Measurements from ENCODE around the gene GALNT13.

GALNT13 gene

DNA sequence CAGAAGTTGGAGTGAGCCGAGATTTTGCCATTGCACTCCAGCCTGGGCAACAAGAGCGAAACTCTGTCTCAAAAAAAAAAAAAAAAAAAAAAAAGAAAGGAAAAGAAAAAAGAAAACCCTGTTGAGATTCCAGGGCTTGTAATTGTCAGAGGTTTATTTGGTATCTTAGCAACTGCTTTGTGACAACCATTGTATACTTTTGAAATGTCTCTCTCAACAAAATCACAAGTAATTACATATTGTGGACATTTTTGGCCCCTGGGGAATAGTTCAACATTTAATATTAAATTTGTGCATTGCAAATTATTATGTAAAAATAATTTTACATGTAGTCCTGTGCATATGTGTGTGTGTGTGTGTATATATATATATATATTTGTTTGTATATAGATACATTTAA is 270.8 kb downstream of the GALNT13 start:
- no peak overlapping the region for H3K9ac ChIP-seq
- no peak for TF ChIP-seq Cebpa-rat (IDR thresholded peaks at IDR 0.05)
- H3K36me3 ChIP-seq = no peaks in the 10 kb centered on the region

DNA sequence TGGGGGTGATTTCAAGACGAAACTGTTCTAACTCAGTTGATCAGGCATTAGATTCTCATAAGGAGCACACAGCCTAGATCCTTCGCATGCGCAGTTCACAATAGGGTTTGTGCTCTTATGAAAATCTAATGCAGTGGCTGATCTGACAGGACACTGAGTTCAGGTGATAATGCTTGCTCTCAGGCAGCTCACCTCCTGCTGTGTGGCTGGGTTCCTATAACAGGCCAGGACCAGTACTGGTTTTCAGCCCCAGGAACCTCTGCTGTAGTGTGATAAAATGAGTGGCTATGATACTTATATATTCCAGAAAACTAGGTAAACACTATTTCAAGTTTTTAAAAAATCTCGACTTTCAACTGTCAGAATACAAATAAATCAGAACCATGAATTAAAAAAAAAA is 271.4 kb downstream of the GALNT13 start:
- Histone ChIP-seq H3K4me2 (no peak overlapping the region), H3K9ac (no peak overlapping the region), H3K4me1 (peaks cover 0 to 4% (median 0%) of the 10 kb centered on the region in 10 experiments; a peak in 2 of 20 replicates), H3K4me3 (no peak overlapping the region), H4K20me1 (no peaks in the 10 kb centered on the region), H3K27ac (no peak overlapping the region), H3K36me3 (no peaks in the 10 kb centered on the region), H3K27me3 (no peaks in the 10 kb centered on the region), H3K9me3 (replicated peaks in 1 of 11) (no peaks in the 10 kb centered on the region)
- TF ChIP-seq Cebpa-rat (IDR thresholded peaks at IDR 0.05) = no peak

More for the DNA sequence above, 270.8 kb downstream of the GALNT13 start:
- Histone ChIP-seq H3K4me1 (peaks cover 0 to 4% (median 0%) of the 10 kb centered on the region in 10 experiments; a peak in 2 of 20 replicates), H3K4me2 (no peak overlapping the region), H3K9me3 (replicated peaks in 1 of 11) (no peaks in the 10 kb centered on the region), H3K27ac (no peak overlapping the region), H3K4me3 (no peak overlapping the region), H4K20me1 (no peaks in the 10 kb centered on the region), H3K27me3 (no peaks in the 10 kb centered on the region)

DNA sequence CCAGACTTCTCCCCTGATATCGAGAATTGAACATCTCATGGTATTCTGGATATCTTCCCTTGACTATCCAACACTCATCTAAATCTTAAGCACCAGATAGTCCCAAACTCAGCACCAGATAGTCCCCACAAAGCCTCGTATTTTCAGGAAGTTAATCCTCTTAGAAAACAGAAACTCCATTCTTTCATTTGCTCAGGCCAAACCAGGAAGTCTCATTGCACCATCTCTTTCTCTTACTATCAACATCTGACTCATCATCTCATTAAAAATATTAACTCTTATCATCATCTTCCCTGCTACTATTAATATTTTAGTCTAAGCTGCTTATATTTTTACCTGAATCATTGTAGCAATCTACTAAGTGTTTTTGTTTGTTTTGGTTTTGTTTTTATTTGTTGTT is 286.4 kb downstream of the GALNT13 start:
- Histone ChIP-seq H3K27ac (peak overlapping the region in 4 of 11 experiments; percentile 61 to 72 (median 65); a peak in 8 of 22 replicates), H3K9me3 (replicated peaks in 1 of 11) (no peaks in the 10 kb centered on the region; a peak in 1 of 22 replicates), H4K20me1 (no peaks in the 10 kb centered on the region), H3K4me2 (peak overlapping the region in 4 of 11 experiments; percentile 21 to 54 (median 36); a peak in 7 of 22 replicates), H3K4me3 (no peak overlapping the region), H3K4me1 (peaks cover 0 to 14% (median 0%) of the 10 kb centered on the region in 10 experiments; a peak in 6 of 20 replicates), H3K36me3 (no peaks in the 10 kb centered on the region), H3K9ac (no peak overlapping the region), H3K27me3 (no peaks in the 10 kb centered on the region)
- TF ChIP-seq Cebpa-rat (IDR thresholded peaks at IDR 0.05) = 0 out of 22 replicates have a peak, but pooled peaks of 1 of the 11 experiments have one; percentile 12

DNA sequence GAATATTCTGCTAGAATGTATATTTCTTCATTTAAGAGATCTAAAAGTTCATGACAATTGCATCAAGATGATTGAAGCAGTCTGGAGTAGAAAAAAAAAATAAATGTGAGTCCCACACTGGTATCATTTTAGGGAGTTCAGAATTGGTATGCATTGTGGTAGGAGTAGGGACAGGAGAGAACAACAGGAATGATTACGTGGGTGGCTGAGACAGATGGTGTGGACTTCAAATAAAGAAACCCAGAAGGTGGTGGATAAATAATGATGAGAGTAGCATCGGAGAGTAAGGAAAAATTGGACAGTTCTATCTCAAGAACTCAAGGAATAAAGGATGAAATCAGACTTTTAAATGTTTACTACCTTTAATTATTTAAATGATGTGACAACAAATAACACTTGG is 289.6 kb downstream of the GALNT13 start:
- no peak for TF ChIP-seq Cebpa-rat (IDR thresholded peaks at IDR 0.05)
- H3K27ac ChIP-seq = no peak overlapping the region
- H3K4me3 ChIP-seq = no peak overlapping the region
- no peak overlapping the region for H3K9ac ChIP-seq
- H3K4me2 ChIP-seq = no peak overlapping the region
- H3K4me1 ChIP-seq = peaks cover 0 to 14% (median 0%) of the 10 kb centered on the region in 10 experiments; a peak in 6 of 20 replicates
- H4K20me1 ChIP-seq = no peaks in the 10 kb centered on the region
- no peaks in the 10 kb centered on the region for H3K36me3 ChIP-seq
- no peaks in the 10 kb centered on the region for H3K9me3 ChIP-seq (replicated peaks in 1 of 11)
- no peaks in the 10 kb centered on the region for H3K27me3 ChIP-seq

DNA sequence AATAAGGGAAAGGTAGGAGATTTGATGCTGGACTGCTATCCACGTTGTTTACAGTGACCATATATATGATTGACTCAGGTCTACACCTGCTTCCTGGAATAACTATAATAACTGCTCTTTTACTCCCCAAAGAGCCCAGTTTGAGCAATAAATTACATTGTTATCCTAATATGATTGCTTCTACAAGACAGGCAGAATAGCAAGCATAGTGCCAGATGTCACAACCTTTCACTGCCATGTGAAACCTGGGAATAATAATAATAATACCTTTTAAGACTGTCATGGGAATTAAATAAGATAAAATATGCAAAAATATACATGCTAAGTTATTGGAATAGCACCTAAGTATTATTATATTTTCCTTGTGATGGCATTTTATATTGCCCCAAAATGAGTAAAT is 298.7 kb downstream of the GALNT13 start:
- Histone ChIP-seq H3K9ac (no peak overlapping the region), H3K36me3 (no peaks in the 10 kb centered on the region), H3K4me3 (no peak overlapping the region), H3K27ac (no peak overlapping the region), H4K20me1 (no peaks in the 10 kb centered on the region), H3K4me1 (no peaks in the 10 kb centered on the region), H3K9me3 (replicated peaks in 1 of 11) (no peaks in the 10 kb centered on the region), H3K4me2 (no peak overlapping the region), H3K27me3 (no peaks in the 10 kb centered on the region)
- TF ChIP-seq Cebpa-rat (IDR thresholded peaks at IDR 0.05) = no peak

DNA sequence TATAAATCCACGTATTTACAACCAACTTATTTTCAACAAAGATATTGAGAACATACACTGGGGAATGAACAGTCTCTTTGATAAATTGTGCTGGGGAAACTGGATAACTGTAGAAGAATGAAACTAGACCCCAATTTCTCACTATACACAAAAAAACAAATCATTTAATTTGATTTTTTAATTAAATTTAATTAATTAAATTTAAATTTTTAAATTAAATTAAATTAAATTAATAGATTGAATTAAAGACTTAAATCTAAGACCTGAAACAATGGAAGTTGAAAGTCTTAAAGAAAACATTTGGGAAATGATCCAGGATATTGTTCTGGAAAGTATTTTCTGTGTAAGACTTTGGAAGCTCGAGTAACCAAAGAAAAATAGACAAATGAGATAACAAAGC is 301.4 kb downstream of the GALNT13 start:
- Histone ChIP-seq H3K4me3 (no peak overlapping the region), H3K4me2 (no peak overlapping the region), H3K9ac (no peak overlapping the region), H3K36me3 (no peaks in the 10 kb centered on the region), H3K27ac (no peak overlapping the region), H3K9me3 (replicated peaks in 1 of 11) (no peaks in the 10 kb centered on the region), H4K20me1 (no peaks in the 10 kb centered on the region), H3K4me1 (no peaks in the 10 kb centered on the region), H3K27me3 (no peaks in the 10 kb centered on the region)
- TF ChIP-seq Cebpa-rat (IDR thresholded peaks at IDR 0.05) = no peak

DNA sequence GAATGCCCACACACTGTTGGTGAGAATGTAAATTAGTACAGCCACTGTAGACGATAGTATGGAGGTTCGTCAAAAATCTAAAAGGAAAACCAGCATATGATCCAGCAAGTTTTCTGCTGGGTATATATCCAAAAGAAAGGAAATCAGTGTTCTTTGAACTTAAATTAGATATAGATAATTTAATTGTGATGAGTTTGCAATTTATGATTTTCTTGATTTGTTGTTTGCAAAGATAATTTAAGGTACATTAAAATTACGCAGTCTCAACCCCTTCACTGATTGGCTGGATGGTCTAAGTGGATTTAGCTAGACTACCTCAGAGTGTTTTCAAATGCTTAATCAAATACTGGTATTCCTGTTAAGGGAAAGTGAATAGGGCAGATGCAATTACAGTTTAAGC is 302.2 kb downstream of the GALNT13 start:
- no peaks in the 10 kb centered on the region for H3K27me3 ChIP-seq
- no peak overlapping the region for H3K4me3 ChIP-seq
- no peak overlapping the region for H3K27ac ChIP-seq
- no peaks in the 10 kb centered on the region for H3K9me3 ChIP-seq (replicated peaks in 1 of 11)
- H4K20me1 ChIP-seq = no peaks in the 10 kb centered on the region
- H3K4me2 ChIP-seq = no peak overlapping the region
- no peak for TF ChIP-seq Cebpa-rat (IDR thresholded peaks at IDR 0.05)
- no peaks in the 10 kb centered on the region for H3K36me3 ChIP-seq
- H3K4me1 ChIP-seq = no peaks in the 10 kb centered on the region
- no peak overlapping the region for H3K9ac ChIP-seq

DNA sequence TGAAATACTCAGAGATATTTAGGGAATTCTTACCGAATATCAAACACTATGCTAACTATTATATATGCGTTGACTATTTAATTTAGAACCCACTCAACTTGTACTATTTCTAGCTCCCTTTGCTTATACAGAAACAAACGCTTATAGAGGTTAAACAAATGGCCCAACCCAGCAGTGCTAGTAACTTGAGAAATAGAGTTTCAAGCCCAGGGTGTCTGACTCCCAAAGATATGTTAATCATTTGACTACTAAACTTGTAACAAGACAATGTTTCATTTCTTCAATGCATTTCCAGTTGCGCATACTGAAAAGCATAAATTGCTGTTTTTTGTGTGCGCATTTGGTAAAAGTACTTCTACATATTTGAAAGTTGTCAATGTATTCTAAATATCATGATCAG is 310.3 kb downstream of the GALNT13 start:
- Histone ChIP-seq H3K9me3 (replicated peaks in 1 of 11) (peaks cover 0 to 22% (median 6%) of the 10 kb centered on the region in 11 experiments; a peak in 12 of 22 replicates), H3K4me3 (no peak overlapping the region), H3K36me3 (no peaks in the 10 kb centered on the region), H3K27me3 (no peaks in the 10 kb centered on the region), H3K4me1 (no peaks in the 10 kb centered on the region), H3K27ac (no peak overlapping the region), H3K9ac (no peak overlapping the region), H3K4me2 (no peak overlapping the region), H4K20me1 (no peaks in the 10 kb centered on the region)
- no peak for TF ChIP-seq Cebpa-rat (IDR thresholded peaks at IDR 0.05)

DNA sequence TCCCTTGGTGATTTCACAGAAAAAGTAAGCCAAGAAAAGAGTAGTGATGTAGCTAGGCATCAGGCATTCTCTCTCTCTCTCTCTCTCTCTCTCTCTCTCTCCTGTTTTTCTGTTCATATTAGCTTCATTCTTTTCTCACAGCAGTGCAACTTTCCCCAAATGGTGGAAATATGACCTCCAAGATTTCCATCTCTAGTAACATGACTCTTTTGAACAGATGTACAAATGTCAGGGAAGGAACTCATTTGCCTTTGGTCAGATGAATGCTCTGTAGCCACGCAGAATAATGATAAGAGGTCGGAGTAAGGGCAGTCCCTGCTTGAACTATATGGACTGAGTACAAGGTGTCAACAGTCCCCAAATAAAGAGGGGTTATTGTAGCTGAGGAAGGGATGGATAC is 316.2 kb downstream of the GALNT13 start:
- Histone ChIP-seq H3K4me1 (no peaks in the 10 kb centered on the region), H3K4me3 (no peak overlapping the region), H3K4me2 (no peak overlapping the region), H4K20me1 (no peaks in the 10 kb centered on the region), H3K36me3 (no peaks in the 10 kb centered on the region), H3K9me3 (replicated peaks in 1 of 11) (peaks cover 0 to 22% (median 6%) of the 10 kb centered on the region in 11 experiments; a peak in 12 of 22 replicates), H3K27ac (no peak overlapping the region), H3K27me3 (no peaks in the 10 kb centered on the region), H3K9ac (no peak overlapping the region)
- TF ChIP-seq Cebpa-rat (IDR thresholded peaks at IDR 0.05) = no peak

DNA sequence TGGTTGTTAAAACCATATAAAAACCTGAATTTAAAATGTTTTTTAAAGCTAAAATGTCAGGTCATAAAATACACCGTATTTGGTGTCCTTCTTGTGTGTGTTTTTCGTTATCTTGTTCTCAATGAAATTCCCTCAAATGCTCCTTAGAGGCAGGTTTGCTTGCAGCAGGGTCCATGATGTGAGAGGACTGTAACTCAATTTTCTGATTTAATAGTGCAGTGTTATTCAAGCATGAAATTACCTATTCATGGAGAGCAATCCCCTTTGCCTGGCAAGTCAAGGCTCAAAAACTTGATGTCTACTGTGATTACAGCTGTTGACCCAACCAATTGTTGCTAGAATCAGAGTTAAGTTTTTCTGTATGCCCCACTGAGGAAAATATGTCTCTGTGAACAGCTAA is 318.2 kb downstream of the GALNT13 start:
- Histone ChIP-seq H3K27ac (no peak overlapping the region), H3K9me3 (replicated peaks in 1 of 11) (peaks cover 0 to 15% (median 5%) of the 10 kb centered on the region in 11 experiments; a peak in 12 of 22 replicates), H4K20me1 (no peaks in the 10 kb centered on the region), H3K9ac (no peak overlapping the region), H3K27me3 (no peaks in the 10 kb centered on the region), H3K4me1 (no peaks in the 10 kb centered on the region), H3K36me3 (no peaks in the 10 kb centered on the region), H3K4me2 (no peak overlapping the region), H3K4me3 (no peak overlapping the region)
- no peak for TF ChIP-seq Cebpa-rat (IDR thresholded peaks at IDR 0.05)

Data from BLaER1 treated with 17β-estradiol and CSF1 and Interleukin-3, amounts not matched to agents 10 nM and 100 nM (cell line).